ENCODE data around the gene SASH1. TPM values are rescaled to one million over a fixed set of nuclear protein-coding genes. Genes with fewer than 3 reads are reported as not detected.

The SASH1 gene
- total RNA-seq, 2 donors from 2014 or later: 4.6 to 12.4 TPM

DNA sequence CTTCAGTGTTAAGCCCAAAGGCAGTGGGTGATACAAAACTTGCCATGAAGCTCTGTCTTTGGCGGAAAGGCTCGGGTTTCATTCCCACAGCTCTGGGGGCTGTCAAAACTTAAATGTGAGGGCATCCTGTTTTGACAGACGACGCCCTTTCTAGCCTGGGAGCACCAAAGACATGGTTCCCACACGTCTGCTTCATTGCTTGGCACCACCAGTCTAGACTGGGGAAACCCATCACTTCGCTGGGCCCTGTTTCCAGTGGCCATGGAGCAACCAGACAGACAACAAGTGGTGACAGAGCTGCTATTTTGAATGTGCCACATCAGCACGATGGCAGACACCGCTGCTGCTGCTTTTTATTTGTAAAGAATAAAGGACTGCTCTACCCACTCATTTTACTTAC lies 127.5 kb downstream of the SASH1 start:
- Mint-ChIP-seq H3K9me3 (no peaks in the 10 kb centered on the region), H3K27ac (no peak overlapping the region), H3K36me3 (ENCODE audit: low read depth) (peaks cover 10% of the 10 kb centered on the region), H3K4me1 (no peaks in the 10 kb centered on the region), H3K4me3 (no peak overlapping the region), H3K27me3 (ENCODE audit: insufficient read depth) (no peaks in the 10 kb centered on the region)
- TF ChIP-seq, protein P1, sequence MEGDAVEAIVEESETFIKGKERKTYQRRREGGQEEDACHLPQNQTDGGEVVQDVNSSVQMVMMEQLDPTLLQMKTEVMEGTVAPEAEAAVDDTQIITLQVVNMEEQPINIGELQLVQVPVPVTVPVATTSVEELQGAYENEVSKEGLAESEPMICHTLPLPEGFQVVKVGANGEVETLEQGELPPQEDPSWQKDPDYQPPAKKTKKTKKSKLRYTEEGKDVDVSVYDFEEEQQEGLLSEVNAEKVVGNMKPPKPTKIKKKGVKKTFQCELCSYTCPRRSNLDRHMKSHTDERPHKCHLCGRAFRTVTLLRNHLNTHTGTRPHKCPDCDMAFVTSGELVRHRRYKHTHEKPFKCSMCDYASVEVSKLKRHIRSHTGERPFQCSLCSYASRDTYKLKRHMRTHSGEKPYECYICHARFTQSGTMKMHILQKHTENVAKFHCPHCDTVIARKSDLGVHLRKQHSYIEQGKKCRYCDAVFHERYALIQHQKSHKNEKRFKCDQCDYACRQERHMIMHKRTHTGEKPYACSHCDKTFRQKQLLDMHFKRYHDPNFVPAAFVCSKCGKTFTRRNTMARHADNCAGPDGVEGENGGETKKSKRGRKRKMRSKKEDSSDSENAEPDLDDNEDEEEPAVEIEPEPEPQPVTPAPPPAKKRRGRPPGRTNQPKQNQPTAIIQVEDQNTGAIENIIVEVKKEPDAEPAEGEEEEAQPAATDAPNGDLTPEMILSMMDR (conservative IDR thresholded peaks at IDR 0.05): no peak
- WGBS, 2 experiments (ENCODE audit: insufficient coverage in 1 of 2, insufficient read length in 1 of 2): 85 to 89% methylated on average over 8 of the region's 8 CpGs
- no peak for DNase-seq
- Histone ChIP-seq H3K4me3 (ENCODE audit: low read length) (no peak overlapping the region), H3K27ac (ENCODE audit: low read depth, low read length) (peak overlapping the region; percentile 83), H3K36me3 (ENCODE audit: control insufficient read depth, insufficient read depth, low read length) (peaks cover 22% of the 10 kb centered on the region), H3K9me3 (ENCODE audit: control insufficient read depth, low read length) (no peaks in the 10 kb centered on the region), H3K27me3 (ENCODE audit: control insufficient read depth, insufficient read depth, low read length, poor library complexity, severe bottlenecking) (no peaks in the 10 kb centered on the region), H3K9ac (ENCODE audit: extremely low read depth, low read length, poor library complexity, severe bottlenecking) (no peak overlapping the region), H3K4me1 (ENCODE audit: control insufficient read depth, insufficient read depth, low read length) (no peaks in the 10 kb centered on the region)

DNA sequence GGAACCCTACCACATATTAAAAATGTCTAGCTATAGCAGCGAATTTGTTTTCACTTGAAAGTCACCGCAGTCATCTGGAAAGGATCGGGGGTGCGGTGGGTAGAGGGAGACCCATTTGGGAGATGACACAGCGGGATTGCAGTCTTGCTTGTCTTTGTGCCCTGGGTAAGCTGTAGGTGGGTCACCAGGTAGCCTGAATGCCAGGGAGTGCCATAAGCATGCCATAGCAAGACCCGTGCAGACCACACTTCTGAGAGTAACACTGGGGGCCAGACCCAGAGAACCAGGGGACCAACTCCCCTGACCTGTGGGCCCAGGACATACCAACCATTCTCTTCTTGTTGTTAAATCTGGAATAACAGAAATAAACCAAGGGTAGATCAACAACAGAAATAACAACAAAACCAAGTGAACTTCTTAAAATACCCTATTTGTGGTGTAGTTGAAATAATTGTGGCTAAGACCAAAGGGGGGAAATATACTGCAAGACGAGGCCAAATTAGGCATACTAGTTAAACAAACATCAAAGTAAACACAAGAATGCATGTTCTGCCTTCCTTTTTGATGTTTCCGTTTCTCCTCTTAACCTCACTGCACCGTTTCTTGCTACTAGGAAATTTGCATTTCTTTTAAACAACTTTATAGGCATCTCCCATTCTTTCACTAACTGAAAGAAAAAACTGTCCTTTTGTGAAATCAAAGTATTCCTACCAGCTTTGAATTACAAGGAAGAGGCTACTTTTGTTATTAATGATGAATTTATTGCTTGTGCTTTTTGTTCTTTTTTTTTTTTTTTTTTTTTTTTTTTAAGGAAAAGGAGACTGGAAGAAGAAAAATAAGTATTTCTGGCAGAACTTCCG lies 128.2 kb downstream of the SASH1 start:
- no peaks in the 10 kb centered on the region for H3K27me3 ChIP-seq (ENCODE audit: control insufficient read depth, insufficient read depth, low read length, poor library complexity, severe bottlenecking)
- Mint-ChIP-seq H3K27me3 (ENCODE audit: insufficient read depth) (no peaks in the 10 kb centered on the region), H3K27ac (peak overlapping the region; percentile 50), H3K36me3 (ENCODE audit: low read depth) (peaks cover 14% of the 10 kb centered on the region), H3K4me1 (no peaks in the 10 kb centered on the region), H3K4me3 (no peak overlapping the region), H3K9me3 (no peaks in the 10 kb centered on the region)
- peaks cover 27% of the 10 kb centered on the region for H3K36me3 ChIP-seq (ENCODE audit: control insufficient read depth, insufficient read depth, low read length)
- no peak for DNase-seq
- no peak overlapping the region for H3K9ac ChIP-seq (ENCODE audit: extremely low read depth, low read length, poor library complexity, severe bottlenecking)
- no peaks in the 10 kb centered on the region for H3K9me3 ChIP-seq (ENCODE audit: control insufficient read depth, low read length)
- H3K27ac ChIP-seq (ENCODE audit: low read depth, low read length): peak overlapping the region; percentile 95
- no peak overlapping the region for H3K4me3 ChIP-seq (ENCODE audit: low read length)
- TF ChIP-seq, protein P1 (conservative IDR thresholded peaks at IDR 0.05): no peak
- WGBS, 2 experiments (ENCODE audit: insufficient coverage in 1 of 2, insufficient read length in 1 of 2): 91 to 93% methylated on average over 7 to 10 of the region's 10 CpGs
- H3K4me1 ChIP-seq (ENCODE audit: control insufficient read depth, insufficient read depth, low read length): no peaks in the 10 kb centered on the region

DNA sequence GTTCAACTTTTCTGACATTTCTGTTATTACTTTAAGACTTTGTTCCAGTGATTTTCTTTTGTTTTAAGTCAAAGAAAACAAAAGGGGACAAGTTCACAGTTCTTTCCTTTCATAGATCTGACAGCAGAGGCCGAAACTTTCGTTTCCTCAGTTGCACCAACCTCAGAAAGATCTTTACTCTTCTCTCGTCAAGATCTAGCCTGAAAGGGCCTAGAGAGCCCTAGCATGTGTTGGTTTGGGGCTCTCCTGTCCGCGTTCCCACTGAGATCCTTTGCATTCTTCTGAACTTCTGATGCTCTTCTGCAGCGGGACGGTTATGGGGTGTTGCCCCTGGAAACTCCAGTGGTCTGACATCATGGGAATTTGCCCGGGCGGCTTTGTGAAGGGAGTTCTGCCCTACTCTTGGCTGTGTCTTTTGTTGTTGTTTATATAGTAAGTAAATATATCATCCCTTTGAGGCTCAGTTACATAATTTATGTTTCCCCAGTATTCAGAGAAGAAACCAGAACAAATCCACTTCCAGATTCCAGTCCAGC lies 129.1 kb downstream of the SASH1 start:
- Mint-ChIP-seq H3K9me3 (no peaks in the 10 kb centered on the region), H3K36me3 (ENCODE audit: low read depth) (peaks cover 17% of the 10 kb centered on the region), H3K27ac (no peak overlapping the region), H3K27me3 (ENCODE audit: insufficient read depth) (no peaks in the 10 kb centered on the region), H3K4me1 (no peaks in the 10 kb centered on the region), H3K4me3 (no peak overlapping the region)
- no peaks in the 10 kb centered on the region for H3K4me1 ChIP-seq (ENCODE audit: control insufficient read depth, insufficient read depth, low read length)
- peaks cover 35% of the 10 kb centered on the region for H3K36me3 ChIP-seq (ENCODE audit: control insufficient read depth, insufficient read depth, low read length)
- H3K27ac ChIP-seq (ENCODE audit: low read depth, low read length): peak overlapping the region; percentile 95
- no peak overlapping the region for H3K4me3 ChIP-seq (ENCODE audit: low read length)
- no peak for DNase-seq
- H3K27me3 ChIP-seq (ENCODE audit: control insufficient read depth, insufficient read depth, low read length, poor library complexity, severe bottlenecking): no peaks in the 10 kb centered on the region
- WGBS, 2 experiments (ENCODE audit: insufficient coverage in 1 of 2, insufficient read length in 1 of 2): 89 to 93% methylated on average over 5 to 9 of the region's 9 CpGs
- no peaks in the 10 kb centered on the region for H3K9me3 ChIP-seq (ENCODE audit: control insufficient read depth, low read length)
- no peak overlapping the region for H3K9ac ChIP-seq (ENCODE audit: extremely low read depth, low read length, poor library complexity, severe bottlenecking)
- TF ChIP-seq, protein P1 (conservative IDR thresholded peaks at IDR 0.05): no peak
